ENCODE data around the gene MYL2. TPM values are rescaled to one million over a fixed set of nuclear protein-coding genes. Genes with fewer than 3 reads are reported as not detected.

The MYL2 gene
- total and polyA plus RNA-seq, 2 donors (not counting 1 experiment from before 2014, with no cell fraction given): 0.18 to 0.39 TPM

DNA sequence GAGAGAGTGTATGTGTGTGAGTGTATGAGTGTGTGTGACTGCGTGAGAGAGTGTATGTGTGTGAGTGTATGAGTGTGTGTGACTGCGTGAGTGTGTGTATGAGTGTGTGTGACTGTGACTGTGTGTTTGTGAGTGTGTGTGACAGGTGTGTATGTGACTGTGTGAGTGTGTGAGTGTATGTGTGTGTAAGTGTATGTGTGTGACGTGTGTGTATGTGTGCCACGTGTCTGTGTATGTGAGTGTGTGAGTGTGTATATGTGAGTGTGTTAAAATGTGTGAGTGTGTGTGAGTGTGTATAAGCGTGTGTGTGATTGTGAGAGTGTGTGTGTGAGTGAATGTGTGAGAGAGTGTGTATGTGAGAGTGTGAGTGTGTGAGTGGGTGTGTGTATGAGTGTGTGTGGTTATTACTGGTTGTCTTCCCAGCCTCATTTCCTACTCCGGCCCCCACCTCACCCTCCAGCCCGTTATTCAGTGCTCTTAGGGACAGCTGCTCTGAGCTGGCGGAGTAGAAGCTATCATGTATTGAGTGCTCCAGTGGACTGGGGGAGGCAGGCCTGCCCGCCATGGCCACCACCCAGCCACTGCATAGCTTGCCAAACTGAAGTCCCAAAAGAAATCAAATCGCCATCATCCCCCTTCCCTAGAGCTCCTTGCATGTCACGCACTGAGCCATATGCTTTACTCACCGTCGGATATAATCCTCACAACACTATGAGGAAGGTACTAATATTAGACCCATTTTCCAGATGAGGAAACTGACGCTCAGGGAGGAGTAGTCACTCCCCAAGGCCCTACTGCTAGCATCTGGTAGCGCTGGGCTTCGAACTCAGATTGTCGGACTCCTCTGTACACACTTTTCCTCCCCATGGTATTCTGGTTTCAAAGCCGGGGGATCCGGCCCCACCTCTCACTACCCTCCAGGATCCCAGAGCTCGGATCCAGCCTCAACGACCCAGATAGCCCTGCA lies 10.3 kb upstream of the MYL2 start:
- no peak overlapping the region for H3K4me3 Mint-ChIP-seq
- DNase-seq: no peak
- CTCF ChIA-PET: no interaction called here
- Histone ChIP-seq H3K4me3 (ENCODE audit: control extremely low read depth in 1 of 5, extremely low read depth in 1 of 5, insufficient read depth in 1 of 5, low read depth in 2 of 5, low read length in 4 of 5) (no peak overlapping the region), H2AFZ (ENCODE audit: insufficient read depth, low read depth, low read length, poor library complexity, severe bottlenecking) (no peak overlapping the region), H3K36me3 (replicated peaks in 1 of 2; ENCODE audit: control extremely low read depth in 1 of 2, control insufficient read depth in 1 of 2, extremely low read depth in 1 of 2, insufficient read depth in 2 of 2, low read length in 1 of 2) (no peaks in the 10 kb centered on the region), H3K4me2 (replicated peaks; ENCODE audit: low read depth, low read length, poor library complexity, severe bottlenecking) (no peak overlapping the region), H3K27ac (ENCODE audit: low read length in 2 of 2) (no peak overlapping the region), H4K20me1 (ENCODE audit: control insufficient read depth, insufficient read depth, low read length, poor library complexity, severe bottlenecking) (no peaks in the 10 kb centered on the region), H3K4me1 (ENCODE audit: control insufficient read depth in 2 of 2, insufficient read depth in 2 of 2, low read length in 2 of 2) (no peaks in the 10 kb centered on the region), H3K79me2 (ENCODE audit: control insufficient read depth, insufficient read depth, low read length) (no peaks in the 10 kb centered on the region), H3K9ac (ENCODE audit: low read length) (no peak overlapping the region), H3K9me3 (ENCODE audit: control extremely low read depth in 1 of 3, control insufficient read depth in 2 of 3, insufficient read depth in 1 of 3, low read length in 2 of 3) (no peaks in the 10 kb centered on the region), H3K27me3 (replicated peaks in 1 of 4; ENCODE audit: control extremely low read depth in 1 of 4, control insufficient read depth in 3 of 4, insufficient read depth in 4 of 4, low read length in 3 of 4) (no peaks in the 10 kb centered on the region)
- H3K27ac Mint-ChIP-seq: no peak overlapping the region
- no peak for ATAC-seq (ENCODE audit: low read depth)
- intact Hi-C loops (cut with micrococcal nuclease): no loop called here
- TF ChIP-seq, protein P1, sequence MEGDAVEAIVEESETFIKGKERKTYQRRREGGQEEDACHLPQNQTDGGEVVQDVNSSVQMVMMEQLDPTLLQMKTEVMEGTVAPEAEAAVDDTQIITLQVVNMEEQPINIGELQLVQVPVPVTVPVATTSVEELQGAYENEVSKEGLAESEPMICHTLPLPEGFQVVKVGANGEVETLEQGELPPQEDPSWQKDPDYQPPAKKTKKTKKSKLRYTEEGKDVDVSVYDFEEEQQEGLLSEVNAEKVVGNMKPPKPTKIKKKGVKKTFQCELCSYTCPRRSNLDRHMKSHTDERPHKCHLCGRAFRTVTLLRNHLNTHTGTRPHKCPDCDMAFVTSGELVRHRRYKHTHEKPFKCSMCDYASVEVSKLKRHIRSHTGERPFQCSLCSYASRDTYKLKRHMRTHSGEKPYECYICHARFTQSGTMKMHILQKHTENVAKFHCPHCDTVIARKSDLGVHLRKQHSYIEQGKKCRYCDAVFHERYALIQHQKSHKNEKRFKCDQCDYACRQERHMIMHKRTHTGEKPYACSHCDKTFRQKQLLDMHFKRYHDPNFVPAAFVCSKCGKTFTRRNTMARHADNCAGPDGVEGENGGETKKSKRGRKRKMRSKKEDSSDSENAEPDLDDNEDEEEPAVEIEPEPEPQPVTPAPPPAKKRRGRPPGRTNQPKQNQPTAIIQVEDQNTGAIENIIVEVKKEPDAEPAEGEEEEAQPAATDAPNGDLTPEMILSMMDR (IDR thresholded peaks at IDR 0.05): no peak
- TF ChIP-seq EZH2 (IDR thresholded peaks at IDR 0.05; ENCODE audit: borderline replicate concordance, insufficient read depth, low read depth, low read length, poor library complexity, severe bottlenecking): no peak
- H3K9me3 Mint-ChIP-seq (ENCODE audit: insufficient read depth): no peaks in the 10 kb centered on the region
- POLR2A ChIA-PET: no interaction called here
- 92% methylated on average over 14 of the region's 21 CpGs for WGBS (ENCODE audit: insufficient coverage)
- no peaks in the 10 kb centered on the region for H3K4me1 Mint-ChIP-seq
- H3K27me3 Mint-ChIP-seq: peaks cover 11% of the 10 kb centered on the region

DNA sequence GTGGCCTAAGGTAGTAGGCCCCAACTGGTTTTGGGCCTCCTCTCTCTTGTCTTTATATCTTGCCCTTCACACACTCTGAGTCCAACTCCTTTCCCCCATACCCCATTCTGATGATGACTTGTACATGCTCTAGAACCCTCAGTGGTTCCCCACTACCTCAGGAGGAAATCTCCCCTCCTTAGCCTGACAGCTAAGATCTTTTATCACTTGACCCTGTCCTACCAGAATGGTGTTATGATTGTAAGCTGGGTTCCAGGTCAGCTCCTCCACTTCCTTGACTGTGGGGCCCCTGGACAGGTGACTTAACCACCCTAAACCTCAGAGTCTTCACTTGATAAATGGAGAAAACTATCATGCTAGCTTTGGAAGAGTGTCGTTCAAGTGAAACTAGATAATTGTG lies 9.4 kb upstream of the MYL2 start:
- ChIA-PET POLR2A (no interaction called here), CTCF (no interaction called here)
- no peaks in the 10 kb centered on the region for H3K9me3 Mint-ChIP-seq (ENCODE audit: insufficient read depth)
- no CpG with 5 or more reads among the region's 1 CpG for WGBS (ENCODE audit: insufficient coverage)
- H3K27ac ChIP-seq (ENCODE audit: low read length in 2 of 2): no peak overlapping the region
- no peak overlapping the region for H3K9ac ChIP-seq (ENCODE audit: low read length)
- no peaks in the 10 kb centered on the region for H3K4me1 ChIP-seq (ENCODE audit: control insufficient read depth in 2 of 2, insufficient read depth in 2 of 2, low read length in 2 of 2)
- no peak overlapping the region for H3K27ac Mint-ChIP-seq
- intact Hi-C loops (cut with micrococcal nuclease): no loop called here
- no peak overlapping the region for H3K4me3 Mint-ChIP-seq
- H3K27me3 Mint-ChIP-seq: peaks cover 14% of the 10 kb centered on the region
- no peak overlapping the region for H2AFZ ChIP-seq (ENCODE audit: insufficient read depth, low read depth, low read length, poor library complexity, severe bottlenecking)
- no peaks in the 10 kb centered on the region for H3K79me2 ChIP-seq (ENCODE audit: control insufficient read depth, insufficient read depth, low read length)
- no peaks in the 10 kb centered on the region for H3K4me1 Mint-ChIP-seq
- H4K20me1 ChIP-seq (ENCODE audit: control insufficient read depth, insufficient read depth, low read length, poor library complexity, severe bottlenecking): no peaks in the 10 kb centered on the region
- no peak overlapping the region for H3K4me2 ChIP-seq (replicated peaks; ENCODE audit: low read depth, low read length, poor library complexity, severe bottlenecking)
- no peaks in the 10 kb centered on the region for H3K9me3 ChIP-seq (ENCODE audit: control extremely low read depth in 1 of 3, control insufficient read depth in 2 of 3, insufficient read depth in 1 of 3, low read length in 2 of 3)
- H3K27me3 ChIP-seq (replicated peaks in 1 of 4; ENCODE audit: control extremely low read depth in 1 of 4, control insufficient read depth in 3 of 4, insufficient read depth in 4 of 4, low read length in 3 of 4): no peaks in the 10 kb centered on the region
- no peak overlapping the region for H3K4me3 ChIP-seq (ENCODE audit: control extremely low read depth in 1 of 5, extremely low read depth in 1 of 5, insufficient read depth in 1 of 5, low read depth in 2 of 5, low read length in 4 of 5)
- no peaks in the 10 kb centered on the region for H3K36me3 ChIP-seq (replicated peaks in 1 of 2; ENCODE audit: control extremely low read depth in 1 of 2, control insufficient read depth in 1 of 2, extremely low read depth in 1 of 2, insufficient read depth in 2 of 2, low read length in 1 of 2)
- ATAC-seq (ENCODE audit: low read depth): no peak
- no peak for DNase-seq
- TF ChIP-seq, protein P1 (IDR thresholded peaks at IDR 0.05): no peak
- no peak for TF ChIP-seq EZH2 (IDR thresholded peaks at IDR 0.05; ENCODE audit: borderline replicate concordance, insufficient read depth, low read depth, low read length, poor library complexity, severe bottlenecking)

Measured in B cell (primary cell).